A549 (cell line): ENCODE data around the gene MARCHF9. TPM values are rescaled to one million over a fixed set of nuclear protein-coding genes. Genes with fewer than 3 reads are reported as not detected.

Experiments
- ATAC-seq, 2 experiments: fragments of 200-7000 bp in 1 of 2; fragments of >200 bp in 1 of 2; cut with Nextera tagmentation in 1 of 2; cut with Tn5 transposase in 1 of 2; 3 replicates each; pipeline versions ENCODE4 v1.8.0 to v1.9.1; 2018 to 2020; ENCODE audit warnings: mild to moderate bottlenecking in 1 of 2, moderate library complexity in 1 of 2
- CTCF ChIA-PET: fragments of 300-600 bp; sonication (Branson Sonifier 250); formaldehyde crosslinking; extraction: SDS; loops from one replicate; lab custom pipeline; 2021; ENCODE audit warnings: antibody characterized with exemption, inconsistent platforms; lab: Yijun Ruan, JAX
- POLR2A ChIA-PET: fragments of 350-600 bp; formaldehyde crosslinking; extraction: SDS; loops from one replicate; lab custom pipeline; 2021; ENCODE audit warnings: antibody characterized with exemption, inconsistent platforms; lab: Yijun Ruan, JAX
- DNase-seq, 2 experiments: peaks; one replicate each; pipeline versions ENCODE4 v3.0.0 to v3.0.0-alpha.2; 2011 to 2016; ENCODE audit warnings: low read depth in 1 of 2, low spot score in 1 of 2
- FAIRE-seq: peaks from 2 replicates; lab custom pipeline; 2011; peaks lifted over from hg19 to GRCh38; lab: Jason Lieb, UNC
- H3K27ac ChIP-seq, 2 experiments: fragments of >200 bp; sonication (Bioruptor Twin); formaldehyde crosslinking; 3 replicates each; pipeline ENCODE4 v1.5.1; 2016 to 2017
- H3K4me1 ChIP-seq: fragments of >200 bp; sonication (Bioruptor Twin); formaldehyde crosslinking; 3 replicates; pipeline ENCODE4 v1.6.1; 2016
- H3K4me2 ChIP-seq: fragments of >200 bp; sonication (Bioruptor Twin); formaldehyde crosslinking; 3 replicates; pipeline ENCODE4 v1.6.1; 2016
- H3K4me3 ChIP-seq: fragments of >200 bp; sonication (Bioruptor Twin); formaldehyde crosslinking; 3 replicates; pipeline ENCODE4 v1.5.1; 2016
- H3K9me3 ChIP-seq: fragments of >200 bp; sonication (Bioruptor Twin); formaldehyde crosslinking; 3 replicates; pipeline ENCODE4 v1.6.1; 2016
- CBX2 ChIP-seq: fragments of 200-600 bp; sonication (generic); IDR thresholded peaks from 2 replicates; pipeline ENCODE4 v1.6.1; 2016; ENCODE audit warnings: low read depth, mild to moderate bottlenecking, borderline replicate concordance
- CEBPB ChIP-seq, 2 experiments: fragments of >200 bp in 1 of 2; sonication (Bioruptor Twin) in 1 of 2; formaldehyde crosslinking in 1 of 2; IDR thresholded peaks; 2 replicates each; pipeline ENCODE4 v1.6.1; 2012 to 2016
- CTCF ChIP-seq: fragments of >200 bp; sonication (Bioruptor Twin); formaldehyde crosslinking; IDR thresholded peaks from 3 replicates; pipeline ENCODE4 v1.5.1; 2016
- EHMT2 ChIP-seq: fragments of 200-600 bp; sonication (generic); IDR thresholded peaks from 2 replicates; pipeline ENCODE4 v1.6.1; 2016; ENCODE audit warnings: antibody characterized with exemption, low read depth, mild to moderate bottlenecking, moderate library complexity
- HEYL ChIP-seq: fragments of 250-450 bp; sonication (Bioruptor Pico); IDR thresholded peaks from 2 replicates; pipeline ENCODE4 v1.8.0; 2021; ENCODE audit warnings: mild to moderate bottlenecking, moderate library complexity
- HOXB13 ChIP-seq: fragments of 250-450 bp; sonication (Bioruptor Pico); IDR thresholded peaks from 2 replicates; pipeline ENCODE4 v1.5.0; 2020; ENCODE audit warnings: low read depth, mild to moderate bottlenecking, moderate library complexity
- MAZ ChIP-seq: fragments of 150-350 bp; IDR thresholded peaks from 2 replicates; pipeline ENCODE4 v1.6.1; 2014; ENCODE audit warnings: antibody characterized with exemption, low read depth, low read length, borderline replicate concordance
- SMC3 ChIP-seq: fragments of >200 bp; sonication (Bioruptor Twin); formaldehyde crosslinking; IDR thresholded peaks from 3 replicates; pipeline ENCODE4 v1.6.1; 2018; ENCODE audit warnings: inconsistent platforms
- ZFP36 ChIP-seq: fragments of 450-650 bp; IDR thresholded peaks from 2 replicates; pipeline ENCODE4 v1.6.1; 2014; ENCODE audit warnings: borderline replicate concordance; ENCODE audit not compliant: partially characterized antibody
- WGBS: methylation state at CpG from one replicate; pipeline ENCODE4 v1.1.6; 2017; ENCODE audit errors: missing lambda C conversion rate; 5-methylcytosine and 5-hydroxymethylcytosine counted together
- polyA plus RNA-seq, 4 experiments: library from polyadenylated mRNA; depleted of rRNA in 3 of 4; stranded (reverse); fragments of >200 nt; fragmentation: RNase III in 1 of 4; extraction: RNeasy Plus Mini Kit Qiagen cat#74134 plus additional on column Dnase treatment in 1 of 4; gene quantifications; 2 replicates in 3 of 4; 3 replicates in 1 of 4; pipeline ENCODE4 v1.2.3, GENCODE V29; 2011 to 2017
- TF ChIP-seq, protein P1 (sequence below): IDR thresholded peaks from 2 replicates; pipeline ENCODE4 v1.6.1; 2012; ENCODE audit warnings: low read depth, borderline replicate concordance

MARCHF9 gene
- polyA plus RNA-seq, 2 of the 4 experiments (the other 2 are of a cell fraction) = 6.8 to 7.2 TPM

- peak overlapping the region; percentile 100 for H3K4me2 ChIP-seq
- ChIA-PET POLR2A (interaction anchor here (1.5 kb wide), 1 partner anchor 11 kb away, joined by 6 read pairs; no protein-coding TSS in a partner anchor), CTCF (interaction anchor here (0.7 to 10.7 kb wide), 18 partner anchors 8 to 274 kb away, joined by 3 to 242 read pairs (median 4); partner anchors contain the start of genes B4GALNT1, CYP27B1, OS9 and PIP4K2C)
- H3K4me3 ChIP-seq = peak overlapping the region; percentile 60
- peak overlapping the region in 1 of 2 experiments; percentile 80; a peak in 3 of 6 replicates for H3K27ac ChIP-seq
- TF ChIP-seq ZFP36 (peak; percentile 81), CBX2 (no peak)
- 19% methylated on average over 28 of the region's 31 CpGs for WGBS
- ATAC-seq = peak in 1 of 2 experiments; percentile 15; a peak in 3 of 6 replicates
- no peak for DNase-seq
- H3K9me3 ChIP-seq = no peaks in the 10 kb centered on the region
- FAIRE-seq = no peak
- peaks cover 27% of the 10 kb centered on the region for H3K4me1 ChIP-seq
These were observed 18.0 kb upstream of the MARCHF9 start for GRCh38 chr12:57736741-57737466.

GRCh38 chr12:57737467-57738460 is 17.1 kb upstream of the MARCHF9 start:
- CTCF ChIA-PET = interaction anchor here (0.7 to 10.7 kb wide), 12 partner anchors 10 to 279 kb away, joined by 3 to 242 read pairs (median 3); partner anchors contain the start of genes B4GALNT1 and OS9
- ATAC-seq (peak; percentile 4 to 29; a peak in 3 of 6 replicates), DNase-seq (no peak)
- WGBS = 2% methylated on average over 24 of the region's 110 CpGs
- Histone ChIP-seq H3K4me2 (peak overlapping the region; percentile 100), H3K27ac (peak overlapping the region; percentile 39 to 80; a peak in 5 of 6 replicates)
- TF ChIP-seq CTCF = peak; percentile 47
- TF ChIP-seq, protein P1, sequence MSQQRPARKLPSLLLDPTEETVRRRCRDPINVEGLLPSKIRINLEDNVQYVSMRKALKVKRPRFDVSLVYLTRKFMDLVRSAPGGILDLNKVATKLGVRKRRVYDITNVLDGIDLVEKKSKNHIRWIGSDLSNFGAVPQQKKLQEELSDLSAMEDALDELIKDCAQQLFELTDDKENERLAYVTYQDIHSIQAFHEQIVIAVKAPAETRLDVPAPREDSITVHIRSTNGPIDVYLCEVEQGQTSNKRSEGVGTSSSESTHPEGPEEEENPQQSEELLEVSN = peak; percentile 29; the same call in 1 of the 2 replicates
- no peak for TF ChIP-seq HOXB13
- TF ChIP-seq SMC3 = peak; percentile 16; the same call in 1 of the 3 replicates
- TF ChIP-seq EHMT2 = no peak
- TF ChIP-seq, all 56 proteins: peak for 3
- peak overlapping the region; percentile 60 for H3K4me3 ChIP-seq
- no peak for FAIRE-seq
- peaks cover 27% of the 10 kb centered on the region for H3K4me1 ChIP-seq
- H3K9me3 ChIP-seq = no peaks in the 10 kb centered on the region
- POLR2A ChIA-PET = interaction anchor here (1.5 kb wide), 1 partner anchor 12 kb away, joined by 6 read pairs; no protein-coding TSS in a partner anchor

DNA sequence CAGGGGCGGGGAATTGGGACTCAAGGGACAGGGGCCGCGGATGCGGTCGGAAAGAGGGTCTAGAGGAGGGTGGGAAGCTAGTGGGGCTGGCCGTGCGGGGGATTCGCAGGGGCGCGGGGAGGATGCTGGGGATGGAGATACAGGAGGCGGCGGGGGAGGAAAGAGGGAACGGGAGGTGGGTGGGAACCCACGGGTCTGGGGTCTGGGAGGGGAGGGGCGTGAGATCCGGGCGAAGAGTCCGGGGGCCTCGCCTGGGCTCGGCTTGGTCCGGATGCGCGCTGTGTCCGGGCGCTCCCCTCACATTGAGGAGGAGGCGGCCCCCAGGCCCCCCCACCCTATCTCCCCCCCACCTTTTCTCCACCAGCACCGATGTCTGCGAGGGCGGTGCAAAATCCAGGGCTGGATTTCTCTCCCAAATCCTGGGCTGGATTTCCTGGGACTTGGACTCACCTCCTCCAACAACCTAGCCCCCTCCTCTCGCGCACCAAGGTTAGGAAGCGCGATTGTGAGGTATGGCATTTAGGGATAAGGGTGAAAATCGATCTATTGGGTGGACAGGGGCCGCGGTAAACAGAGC is 16.2 kb upstream of the MARCHF9 start, which contains the start of gene AGAP2:
AGAP2 (minus strand) TSS at position 82 of the 577 bp plus-strand sequence. CDS start 496 bp downstream, outside the sequence.
- POLR2A ChIA-PET = no interaction called here
- TF ChIP-seq MAZ (peak; percentile 74; the same call in 1 of the 2 replicates), CEBPB (IDR thresholded peaks at IDR 0.05) (no peak)
- TF ChIP-seq, all 56 proteins: peak for 1
- ATAC-seq (no peak), DNase-seq (no peak), FAIRE-seq (no peak)
- Histone ChIP-seq H3K9me3 (no peaks in the 10 kb centered on the region), H3K27ac (peak within 1 kb of the TSS; percentile 49 to 80; a peak in 5 of 6 replicates), H3K4me3 (peak within 1 kb of the TSS; percentile 60), H3K4me1 (peaks cover 27% of the 10 kb centered on the region), H3K4me2 (peak within 1 kb of the TSS; percentile 100)
- CTCF ChIA-PET = interaction anchor here (0.7 to 10.7 kb wide), 8 partner anchors 9 to 280 kb away, joined by 3 to 242 read pairs (median 4); no protein-coding TSS in a partner anchor
- WGBS = 14% methylated on average over 15 of the region's 36 CpGs

GRCh38 chr12:57739387-57739786 is 15.5 kb upstream of the MARCHF9 start:
- ATAC-seq (no peak), DNase-seq (no peak), FAIRE-seq (no peak)
- ChIA-PET POLR2A (no interaction called here), CTCF (interaction anchor here (0.7 to 10.7 kb wide), 3 partner anchors 11 to 253 kb away, joined by 4 to 242 read pairs (median 4); no protein-coding TSS in a partner anchor)
- H3K27ac ChIP-seq = no peak overlapping the region
- H3K4me3 ChIP-seq = no peak overlapping the region
- H3K4me2 ChIP-seq = no peak overlapping the region; the same call in 2 of the 3 replicates
- H3K4me1 ChIP-seq = peaks cover 32% of the 10 kb centered on the region
- TF ChIP-seq HEYL = no peak
- no peaks in the 10 kb centered on the region for H3K9me3 ChIP-seq
- 30% methylated on average over 7 of the region's 7 CpGs for WGBS
